Peyer's patch (tissue), 4 donors: ENCODE results near the gene PELI1. TPM values are rescaled to one million over a fixed set of nuclear protein-coding genes. Genes with fewer than 3 reads are reported as not detected.

ENCODE experiments used
- DNase-seq, 3 donors: peaks; one replicate each; pipeline ENCODE4 v3.0.0-alpha.2; 2017 to 2019
- H3K27ac ChIP-seq, 4 donors: fragments of 200-600 bp; sonication (generic); one replicate each; pipeline ENCODE4 v1.5.1; 2016 to 2019
- H3K27me3 ChIP-seq, 2 donors: fragments of 200-600 bp; sonication (generic); one replicate each; pipeline ENCODE4 v1.5.1; 2019
- H3K36me3 ChIP-seq, 3 donors: fragments of 200-600 bp; sonication (generic); one replicate each; pipeline ENCODE4 v1.5.1; 2016 to 2019
- H3K4me1 ChIP-seq, 4 donors: fragments of 200-600 bp; sonication (generic); one replicate each; pipeline ENCODE4 v1.5.1; 2016 to 2019
- H3K4me3 ChIP-seq, 4 donors: fragments of 200-600 bp; sonication (generic); 1 replicate in 3 of 4; 2 replicates in 1 of 4; pipeline ENCODE4 v1.5.1; 2016 to 2019; ENCODE audit warnings: mild to moderate bottlenecking in 1 of 4
- H3K9me3 ChIP-seq, 4 donors: fragments of 200-600 bp; sonication (generic); one replicate each; pipeline ENCODE4 v1.5.1; 2016 to 2019; ENCODE audit warnings: mild to moderate bottlenecking in 1 of 4
- POLR2A ChIP-seq, 2 donors: fragments of 450-650 bp; IDR thresholded peaks; one replicate each; pipeline ENCODE4 v1.5.1; 2017; ENCODE audit warnings: antibody characterized with exemption in 2 of 2, mild to moderate bottlenecking in 2 of 2, moderate library complexity in 2 of 2
- total RNA-seq, 4 donors: library from RNA; depleted of rRNA; stranded (reverse); fragments of >200 nt; gene quantifications; one replicate each; pipeline ENCODE4 v1.1.0, GENCODE V29; 2016
- TF ChIP-seq, protein P1 (sequence below), 6 experiments: fragments of 450-650 bp in 4 of 6; fragments of 200-600 bp in 2 of 6; sonication (generic) in 1 of 6; IDR thresholded peaks; one replicate each; pipeline ENCODE4 v1.5.1; 2017 to 2019; ENCODE audit warnings: antibody characterized with exemption in 6 of 6, mild to moderate bottlenecking in 3 of 6, moderate library complexity in 1 of 6

PELI1 gene
- total RNA-seq, 4 donors from 2014 or later: 22.3 to 45.7 (median 40.2) TPM

DNA sequence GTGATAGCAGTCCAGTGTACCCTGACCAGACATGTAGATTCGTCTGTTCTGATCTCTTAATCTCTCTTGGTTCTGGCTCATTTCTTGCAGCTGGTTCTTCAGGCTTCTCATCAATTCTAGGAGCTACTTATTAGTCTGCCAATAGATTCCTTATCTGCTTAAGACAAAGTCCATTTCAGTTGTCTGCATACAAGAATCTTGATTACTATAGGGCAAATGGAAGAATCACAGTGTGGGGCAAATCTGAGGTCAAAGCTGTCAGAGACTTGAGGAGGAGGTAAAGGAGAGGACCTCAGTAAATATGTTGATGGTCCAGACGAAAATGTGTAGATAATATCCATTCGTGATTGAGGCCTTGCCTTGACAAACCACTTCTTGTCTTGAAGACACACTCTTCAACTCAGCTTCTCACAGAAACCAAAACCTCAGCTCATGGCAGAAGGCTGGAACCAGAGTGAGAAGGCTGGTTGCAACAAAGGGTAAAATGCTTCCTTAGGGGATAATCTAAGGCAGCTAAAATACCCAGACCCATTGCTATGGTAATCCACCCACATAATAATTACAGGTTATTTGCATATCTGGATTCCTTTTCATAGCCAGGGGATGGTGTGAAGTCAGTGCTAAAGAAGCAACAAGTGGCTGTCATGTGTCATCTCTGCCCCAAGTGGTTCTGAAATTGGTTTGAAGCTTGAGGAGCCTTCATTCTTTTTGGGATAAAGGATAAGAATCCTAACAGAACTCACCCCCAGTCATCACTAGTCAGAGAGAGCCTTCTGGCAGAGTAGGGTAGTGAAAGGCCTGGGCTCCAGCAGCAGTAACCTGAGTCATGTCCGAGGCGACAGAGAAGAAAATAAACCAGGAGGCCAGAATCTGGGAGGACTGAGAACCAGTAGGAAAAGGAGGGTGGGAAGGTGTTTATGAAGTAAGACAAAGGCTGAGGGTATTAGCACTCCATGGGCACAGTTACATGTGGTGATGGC lies 29.2 kb upstream of the PELI1 start:
- no peak for DNase-seq
- Histone ChIP-seq H3K27ac (no peak overlapping the region), H3K27me3 (no peaks in the 10 kb centered on the region), H3K36me3 (no peaks in the 10 kb centered on the region), H3K4me3 (no peak overlapping the region), H3K9me3 (no peaks in the 10 kb centered on the region), H3K4me1 (no peaks in the 10 kb centered on the region)
- TF ChIP-seq, protein P1, sequence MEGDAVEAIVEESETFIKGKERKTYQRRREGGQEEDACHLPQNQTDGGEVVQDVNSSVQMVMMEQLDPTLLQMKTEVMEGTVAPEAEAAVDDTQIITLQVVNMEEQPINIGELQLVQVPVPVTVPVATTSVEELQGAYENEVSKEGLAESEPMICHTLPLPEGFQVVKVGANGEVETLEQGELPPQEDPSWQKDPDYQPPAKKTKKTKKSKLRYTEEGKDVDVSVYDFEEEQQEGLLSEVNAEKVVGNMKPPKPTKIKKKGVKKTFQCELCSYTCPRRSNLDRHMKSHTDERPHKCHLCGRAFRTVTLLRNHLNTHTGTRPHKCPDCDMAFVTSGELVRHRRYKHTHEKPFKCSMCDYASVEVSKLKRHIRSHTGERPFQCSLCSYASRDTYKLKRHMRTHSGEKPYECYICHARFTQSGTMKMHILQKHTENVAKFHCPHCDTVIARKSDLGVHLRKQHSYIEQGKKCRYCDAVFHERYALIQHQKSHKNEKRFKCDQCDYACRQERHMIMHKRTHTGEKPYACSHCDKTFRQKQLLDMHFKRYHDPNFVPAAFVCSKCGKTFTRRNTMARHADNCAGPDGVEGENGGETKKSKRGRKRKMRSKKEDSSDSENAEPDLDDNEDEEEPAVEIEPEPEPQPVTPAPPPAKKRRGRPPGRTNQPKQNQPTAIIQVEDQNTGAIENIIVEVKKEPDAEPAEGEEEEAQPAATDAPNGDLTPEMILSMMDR (IDR thresholded peaks at IDR 0.05): no peak
- no peak for TF ChIP-seq POLR2A (IDR thresholded peaks at IDR 0.05)

DNA sequence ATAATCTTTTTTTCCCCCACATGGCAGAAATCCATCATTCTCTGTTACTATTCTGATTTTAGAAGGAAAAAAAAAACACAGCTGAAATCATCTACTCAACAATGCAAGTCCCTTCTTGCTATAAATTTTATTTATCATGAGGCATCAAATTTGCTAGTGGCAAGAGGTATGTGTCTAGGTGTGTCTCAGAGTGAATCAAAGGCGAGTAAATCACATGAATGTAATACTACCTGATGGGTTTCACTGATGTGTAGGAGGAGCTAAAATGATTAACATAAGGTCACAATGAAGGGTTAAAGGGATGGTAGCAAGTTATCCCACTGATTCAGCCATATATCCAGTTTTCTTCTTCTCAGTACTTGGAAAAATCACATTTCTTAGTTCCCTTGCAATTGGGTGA lies 24.5 kb upstream of the PELI1 start:
- no peak for DNase-seq
- H3K9me3 ChIP-seq: no peaks in the 10 kb centered on the region
- no peaks in the 10 kb centered on the region for H3K27me3 ChIP-seq
- no peak overlapping the region for H3K27ac ChIP-seq
- no peaks in the 10 kb centered on the region for H3K36me3 ChIP-seq
- H3K4me3 ChIP-seq: no peak overlapping the region
- TF ChIP-seq, protein P1 (IDR thresholded peaks at IDR 0.05): no peak
- TF ChIP-seq POLR2A (IDR thresholded peaks at IDR 0.05): no peak
- H3K4me1 ChIP-seq: no peaks in the 10 kb centered on the region

DNA sequence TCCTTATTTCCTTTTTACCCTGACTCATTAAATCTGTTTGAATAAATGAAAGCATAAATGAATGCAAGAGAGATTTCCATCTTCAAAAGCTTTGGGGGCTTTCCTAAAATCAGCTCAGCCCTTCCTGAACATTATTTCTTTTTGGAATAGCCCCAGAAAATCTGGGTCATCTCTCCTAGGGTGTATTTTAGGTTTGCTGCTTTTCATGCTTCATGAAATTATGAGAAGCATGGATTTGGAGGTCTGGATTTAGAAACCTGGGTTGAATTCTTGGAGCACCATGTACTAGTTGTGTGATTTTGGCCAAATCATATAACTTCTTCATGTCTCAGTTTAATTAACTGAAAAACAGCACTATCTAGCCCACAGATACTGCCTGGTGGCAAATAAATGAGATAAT lies 24.0 kb upstream of the PELI1 start:
- no peaks in the 10 kb centered on the region for H3K27me3 ChIP-seq
- H3K4me3 ChIP-seq: no peak overlapping the region
- DNase-seq: no peak
- H3K4me1 ChIP-seq: no peaks in the 10 kb centered on the region
- no peak overlapping the region for H3K27ac ChIP-seq
- no peaks in the 10 kb centered on the region for H3K9me3 ChIP-seq
- no peaks in the 10 kb centered on the region for H3K36me3 ChIP-seq
- TF ChIP-seq POLR2A (IDR thresholded peaks at IDR 0.05): no peak
- TF ChIP-seq, protein P1 (IDR thresholded peaks at IDR 0.05): no peak

DNA sequence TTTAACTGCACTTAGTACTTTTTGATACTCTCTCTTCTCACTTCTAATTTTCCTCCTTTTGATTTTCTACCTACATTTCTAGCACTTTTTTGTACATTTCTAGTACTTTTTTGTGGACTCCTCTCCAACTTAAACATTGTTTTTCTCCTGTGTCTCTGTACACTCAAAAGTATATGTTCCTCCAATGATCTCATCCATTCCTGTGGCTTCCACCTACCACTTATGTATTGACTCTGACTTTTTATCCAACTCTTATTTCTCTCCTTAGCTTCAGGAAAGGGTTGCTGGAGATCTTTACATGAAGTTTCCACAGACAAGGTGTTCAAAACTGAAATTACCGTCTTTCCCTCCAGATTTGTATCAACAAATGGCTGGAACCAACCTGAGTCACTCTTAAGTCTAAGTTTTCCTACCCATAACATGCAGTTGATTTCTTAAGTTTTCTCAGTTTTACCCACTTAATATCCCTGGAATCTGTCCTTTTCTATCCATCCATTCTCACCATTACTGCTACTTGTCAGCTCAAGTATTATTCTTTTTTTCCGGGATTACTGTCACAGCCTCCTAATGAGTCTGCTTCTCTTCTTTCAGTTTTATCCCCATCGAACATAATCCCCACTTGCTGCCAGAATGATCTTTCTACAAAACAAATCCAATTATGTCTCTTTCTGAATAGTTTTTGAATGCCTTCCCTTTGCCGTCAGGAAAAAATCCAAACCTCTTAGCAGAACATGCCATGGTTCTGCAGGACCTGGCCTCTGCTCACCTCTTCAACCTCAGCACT lies 22.6 kb upstream of the PELI1 start:
- TF ChIP-seq, protein P1 (IDR thresholded peaks at IDR 0.05): no peak
- no peak for TF ChIP-seq POLR2A (IDR thresholded peaks at IDR 0.05)

DNA sequence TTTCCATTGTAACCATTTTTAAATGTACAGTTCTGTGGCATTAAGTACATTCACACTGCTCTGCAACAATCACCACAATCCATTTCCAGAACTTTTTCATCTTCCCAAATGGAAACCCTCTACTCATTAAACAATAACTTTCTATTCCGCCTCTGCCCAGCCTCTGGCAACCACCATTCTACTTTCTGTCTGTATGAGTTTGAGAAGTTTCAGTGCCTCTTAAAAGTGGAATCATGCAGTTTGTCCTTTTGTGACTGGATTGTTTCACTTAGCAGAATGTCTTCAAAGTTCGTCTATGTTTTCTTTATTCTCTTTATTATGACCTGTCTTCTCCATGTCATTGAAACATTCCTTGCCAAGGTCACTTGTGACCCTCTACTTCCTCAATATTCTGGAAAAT lies 22.0 kb upstream of the PELI1 start:
- no peak overlapping the region for H3K4me3 ChIP-seq
- H3K9me3 ChIP-seq: no peaks in the 10 kb centered on the region
- DNase-seq: no peak
- no peaks in the 10 kb centered on the region for H3K4me1 ChIP-seq
- no peaks in the 10 kb centered on the region for H3K36me3 ChIP-seq
- TF ChIP-seq, protein P1 (IDR thresholded peaks at IDR 0.05): no peak
- TF ChIP-seq POLR2A (IDR thresholded peaks at IDR 0.05): no peak
- H3K27me3 ChIP-seq: no peaks in the 10 kb centered on the region
- H3K27ac ChIP-seq: no peak overlapping the region

More for the DNA sequence above, 22.6 kb upstream of the PELI1 start:
- H3K4me1 ChIP-seq: no peaks in the 10 kb centered on the region
- no peaks in the 10 kb centered on the region for H3K27me3 ChIP-seq
- no peaks in the 10 kb centered on the region for H3K9me3 ChIP-seq
- DNase-seq: no peak
- no peak overlapping the region for H3K4me3 ChIP-seq
- no peak overlapping the region for H3K27ac ChIP-seq
- H3K36me3 ChIP-seq: no peaks in the 10 kb centered on the region
